ENCODE results near the gene CLEC4A. TPM values are rescaled to one million over a fixed set of nuclear protein-coding genes. Genes with fewer than 3 reads are reported as not detected.
A peak's percentile ranks its signal among the peaks of the same experiment; 100 is the strongest.

The CLEC4A gene
- total and polyA plus RNA-seq, 2 experiments from 2014 or later, result 0.48 TPM; not detected in 1

DNA sequence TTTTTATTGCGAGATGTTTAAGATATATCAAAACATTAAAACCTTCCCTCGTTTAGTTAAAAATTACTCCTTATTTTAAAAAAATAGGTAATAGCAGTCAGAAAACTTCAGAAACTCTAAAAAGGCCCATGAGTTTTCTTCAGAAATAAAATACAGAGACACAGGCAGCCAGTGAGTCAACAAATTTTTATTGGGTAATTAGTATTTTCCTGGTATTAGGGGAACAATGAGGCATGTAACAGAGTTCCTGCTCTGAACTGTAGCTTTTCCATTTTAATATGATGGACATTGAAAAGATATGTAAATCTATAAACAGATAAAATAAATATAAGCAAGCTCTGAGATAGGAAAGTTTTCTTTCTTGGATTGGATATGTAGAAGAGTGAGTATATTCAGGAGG is 33.0 kb downstream of the CLEC4A start:
- H3K4me3 Mint-ChIP-seq, result no peak overlapping the region
- DNase-seq (ENCODE audit: low spot score) (no peak), ATAC-seq (no peak)
- H3K27me3 ChIP-seq (ENCODE audit: insufficient read depth), result no peaks in the 10 kb centered on the region
- H3K4me1 Mint-ChIP-seq, result peaks cover 13% of the 10 kb centered on the region
- no peak overlapping the region for H3K4me3 ChIP-seq
- no peaks in the 10 kb centered on the region for H3K9me2 ChIP-seq (ENCODE audit: insufficient read depth)
- H3K36me3 Mint-ChIP-seq (ENCODE audit: low read depth), result no peaks in the 10 kb centered on the region
- no peaks in the 10 kb centered on the region for H3K79me2 ChIP-seq (replicated peaks; ENCODE audit: insufficient read depth)
- H3K27me3 Mint-ChIP-seq (ENCODE audit: insufficient read depth, low read depth, poor library complexity), result peaks cover 3% of the 10 kb centered on the region
- no peaks in the 10 kb centered on the region for H3K9me3 Mint-ChIP-seq
- H2AFZ ChIP-seq, result peak overlapping the region; percentile 36; the same call in 1 of the 2 replicates
- no peak overlapping the region for H3K27ac ChIP-seq (ENCODE audit: low read depth)
- no peaks in the 10 kb centered on the region for H4K20me1 ChIP-seq (replicated peaks; ENCODE audit: insufficient read depth)
- 0 out of 2 replicates have a peak overlapping the region, but pooled peaks have one; percentile 33 for H3K27ac Mint-ChIP-seq
- peaks cover 14% of the 10 kb centered on the region; the same call in 1 of the 2 replicates for H3K4me1 ChIP-seq (ENCODE audit: insufficient read depth)
- no peak for TF ChIP-seq EZH2 (IDR thresholded peaks at IDR 0.05; ENCODE audit: low read depth, unreplicated experiment)
- TF ChIP-seq, protein P1, sequence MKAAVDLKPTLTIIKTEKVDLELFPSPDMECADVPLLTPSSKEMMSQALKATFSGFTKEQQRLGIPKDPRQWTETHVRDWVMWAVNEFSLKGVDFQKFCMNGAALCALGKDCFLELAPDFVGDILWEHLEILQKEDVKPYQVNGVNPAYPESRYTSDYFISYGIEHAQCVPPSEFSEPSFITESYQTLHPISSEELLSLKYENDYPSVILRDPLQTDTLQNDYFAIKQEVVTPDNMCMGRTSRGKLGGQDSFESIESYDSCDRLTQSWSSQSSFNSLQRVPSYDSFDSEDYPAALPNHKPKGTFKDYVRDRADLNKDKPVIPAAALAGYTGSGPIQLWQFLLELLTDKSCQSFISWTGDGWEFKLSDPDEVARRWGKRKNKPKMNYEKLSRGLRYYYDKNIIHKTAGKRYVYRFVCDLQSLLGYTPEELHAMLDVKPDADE (IDR thresholded peaks at IDR 0.05), result no peak
- TF ChIP-seq ZNF114 (CRISPR knock-in tag; IDR thresholded peaks at IDR 0.05), result no peak
- TF ChIP-seq, protein P2, sequence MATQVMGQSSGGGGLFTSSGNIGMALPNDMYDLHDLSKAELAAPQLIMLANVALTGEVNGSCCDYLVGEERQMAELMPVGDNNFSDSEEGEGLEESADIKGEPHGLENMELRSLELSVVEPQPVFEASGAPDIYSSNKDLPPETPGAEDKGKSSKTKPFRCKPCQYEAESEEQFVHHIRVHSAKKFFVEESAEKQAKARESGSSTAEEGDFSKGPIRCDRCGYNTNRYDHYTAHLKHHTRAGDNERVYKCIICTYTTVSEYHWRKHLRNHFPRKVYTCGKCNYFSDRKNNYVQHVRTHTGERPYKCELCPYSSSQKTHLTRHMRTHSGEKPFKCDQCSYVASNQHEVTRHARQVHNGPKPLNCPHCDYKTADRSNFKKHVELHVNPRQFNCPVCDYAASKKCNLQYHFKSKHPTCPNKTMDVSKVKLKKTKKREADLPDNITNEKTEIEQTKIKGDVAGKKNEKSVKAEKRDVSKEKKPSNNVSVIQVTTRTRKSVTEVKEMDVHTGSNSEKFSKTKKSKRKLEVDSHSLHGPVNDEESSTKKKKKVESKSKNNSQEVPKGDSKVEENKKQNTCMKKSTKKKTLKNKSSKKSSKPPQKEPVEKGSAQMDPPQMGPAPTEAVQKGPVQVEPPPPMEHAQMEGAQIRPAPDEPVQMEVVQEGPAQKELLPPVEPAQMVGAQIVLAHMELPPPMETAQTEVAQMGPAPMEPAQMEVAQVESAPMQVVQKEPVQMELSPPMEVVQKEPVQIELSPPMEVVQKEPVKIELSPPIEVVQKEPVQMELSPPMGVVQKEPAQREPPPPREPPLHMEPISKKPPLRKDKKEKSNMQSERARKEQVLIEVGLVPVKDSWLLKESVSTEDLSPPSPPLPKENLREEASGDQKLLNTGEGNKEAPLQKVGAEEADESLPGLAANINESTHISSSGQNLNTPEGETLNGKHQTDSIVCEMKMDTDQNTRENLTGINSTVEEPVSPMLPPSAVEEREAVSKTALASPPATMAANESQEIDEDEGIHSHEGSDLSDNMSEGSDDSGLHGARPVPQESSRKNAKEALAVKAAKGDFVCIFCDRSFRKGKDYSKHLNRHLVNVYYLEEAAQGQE (IDR thresholded peaks at IDR 0.05; ENCODE audit: unreplicated experiment), result no peak
- no peak for TF ChIP-seq CREB1 (CRISPR knock-in tag; IDR thresholded peaks at IDR 0.05; ENCODE audit: low read depth)
- TF ChIP-seq, protein P3, sequence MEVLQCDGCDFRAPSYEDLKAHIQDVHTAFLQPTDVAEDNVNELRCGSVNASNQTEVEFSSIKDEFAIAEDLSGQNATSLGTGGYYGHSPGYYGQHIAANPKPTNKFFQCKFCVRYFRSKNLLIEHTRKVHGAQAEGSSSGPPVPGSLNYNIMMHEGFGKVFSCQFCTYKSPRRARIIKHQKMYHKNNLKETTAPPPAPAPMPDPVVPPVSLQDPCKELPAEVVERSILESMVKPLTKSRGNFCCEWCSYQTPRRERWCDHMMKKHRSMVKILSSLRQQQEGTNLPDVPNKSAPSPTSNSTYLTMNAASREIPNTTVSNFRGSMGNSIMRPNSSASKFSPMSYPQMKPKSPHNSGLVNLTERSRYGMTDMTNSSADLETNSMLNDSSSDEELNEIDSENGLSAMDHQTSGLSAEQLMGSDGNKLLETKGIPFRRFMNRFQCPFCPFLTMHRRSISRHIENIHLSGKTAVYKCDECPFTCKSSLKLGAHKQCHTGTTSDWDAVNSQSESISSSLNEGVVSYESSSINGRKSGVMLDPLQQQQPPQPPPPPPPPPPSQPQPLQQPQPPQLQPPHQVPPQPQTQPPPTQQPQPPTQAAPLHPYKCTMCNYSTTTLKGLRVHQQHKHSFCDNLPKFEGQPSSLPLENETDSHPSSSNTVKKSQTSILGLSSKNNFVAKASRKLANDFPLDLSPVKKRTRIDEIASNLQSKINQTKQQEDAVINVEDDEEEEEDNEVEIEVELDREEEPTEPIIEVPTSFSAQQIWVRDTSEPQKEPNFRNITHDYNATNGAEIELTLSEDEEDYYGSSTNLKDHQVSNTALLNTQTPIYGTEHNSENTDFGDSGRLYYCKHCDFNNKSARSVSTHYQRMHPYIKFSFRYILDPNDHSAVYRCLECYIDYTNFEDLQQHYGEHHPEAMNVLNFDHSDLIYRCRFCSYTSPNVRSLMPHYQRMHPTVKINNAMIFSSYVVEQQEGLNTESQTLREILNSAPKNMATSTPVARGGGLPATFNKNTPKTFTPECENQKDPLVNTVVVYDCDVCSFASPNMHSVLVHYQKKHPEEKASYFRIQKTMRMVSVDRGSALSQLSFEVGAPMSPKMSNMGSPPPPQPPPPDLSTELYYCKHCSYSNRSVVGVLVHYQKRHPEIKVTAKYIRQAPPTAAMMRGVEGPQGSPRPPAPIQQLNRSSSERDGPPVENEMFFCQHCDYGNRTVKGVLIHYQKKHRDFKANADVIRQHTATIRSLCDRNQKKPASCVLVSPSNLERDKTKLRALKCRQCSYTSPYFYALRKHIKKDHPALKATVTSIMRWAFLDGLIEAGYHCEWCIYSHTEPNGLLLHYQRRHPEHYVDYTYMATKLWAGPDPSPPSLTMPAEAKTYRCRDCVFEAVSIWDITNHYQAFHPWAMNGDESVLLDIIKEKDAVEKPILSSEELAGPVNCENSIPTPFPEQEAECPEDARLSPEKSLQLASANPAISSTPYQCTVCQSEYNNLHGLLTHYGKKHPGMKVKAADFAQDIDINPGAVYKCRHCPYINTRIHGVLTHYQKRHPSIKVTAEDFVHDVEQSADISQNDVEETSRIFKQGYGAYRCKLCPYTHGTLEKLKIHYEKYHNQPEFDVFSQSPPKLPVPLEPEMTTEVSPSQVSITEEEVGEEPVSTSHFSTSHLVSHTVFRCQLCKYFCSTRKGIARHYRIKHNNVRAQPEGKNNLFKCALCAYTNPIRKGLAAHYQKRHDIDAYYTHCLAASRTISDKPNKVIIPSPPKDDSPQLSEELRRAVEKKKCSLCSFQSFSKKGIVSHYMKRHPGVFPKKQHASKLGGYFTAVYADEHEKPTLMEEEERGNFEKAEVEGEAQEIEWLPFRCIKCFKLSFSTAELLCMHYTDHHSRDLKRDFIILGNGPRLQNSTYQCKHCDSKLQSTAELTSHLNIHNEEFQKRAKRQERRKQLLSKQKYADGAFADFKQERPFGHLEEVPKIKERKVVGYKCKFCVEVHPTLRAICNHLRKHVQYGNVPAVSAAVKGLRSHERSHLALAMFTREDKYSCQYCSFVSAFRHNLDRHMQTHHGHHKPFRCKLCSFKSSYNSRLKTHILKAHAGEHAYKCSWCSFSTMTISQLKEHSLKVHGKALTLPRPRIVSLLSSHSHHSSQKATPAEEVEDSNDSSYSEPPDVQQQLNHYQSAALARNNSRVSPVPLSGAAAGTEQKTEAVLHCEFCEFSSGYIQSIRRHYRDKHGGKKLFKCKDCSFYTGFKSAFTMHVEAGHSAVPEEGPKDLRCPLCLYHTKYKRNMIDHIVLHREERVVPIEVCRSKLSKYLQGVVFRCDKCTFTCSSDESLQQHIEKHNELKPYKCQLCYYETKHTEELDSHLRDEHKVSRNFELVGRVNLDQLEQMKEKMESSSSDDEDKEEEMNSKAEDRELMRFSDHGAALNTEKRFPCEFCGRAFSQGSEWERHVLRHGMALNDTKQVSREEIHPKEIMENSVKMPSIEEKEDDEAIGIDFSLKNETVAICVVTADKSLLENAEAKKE (CRISPR knock-in tag; IDR thresholded peaks at IDR 0.05), result no peak
- no peak for TF ChIP-seq EZH2phosphoT487 (IDR thresholded peaks at IDR 0.05; ENCODE audit: unreplicated experiment)
- no peak for TF ChIP-seq JUNB (IDR thresholded peaks at IDR 0.05; ENCODE audit: unreplicated experiment)
- TF ChIP-seq, protein P4, sequence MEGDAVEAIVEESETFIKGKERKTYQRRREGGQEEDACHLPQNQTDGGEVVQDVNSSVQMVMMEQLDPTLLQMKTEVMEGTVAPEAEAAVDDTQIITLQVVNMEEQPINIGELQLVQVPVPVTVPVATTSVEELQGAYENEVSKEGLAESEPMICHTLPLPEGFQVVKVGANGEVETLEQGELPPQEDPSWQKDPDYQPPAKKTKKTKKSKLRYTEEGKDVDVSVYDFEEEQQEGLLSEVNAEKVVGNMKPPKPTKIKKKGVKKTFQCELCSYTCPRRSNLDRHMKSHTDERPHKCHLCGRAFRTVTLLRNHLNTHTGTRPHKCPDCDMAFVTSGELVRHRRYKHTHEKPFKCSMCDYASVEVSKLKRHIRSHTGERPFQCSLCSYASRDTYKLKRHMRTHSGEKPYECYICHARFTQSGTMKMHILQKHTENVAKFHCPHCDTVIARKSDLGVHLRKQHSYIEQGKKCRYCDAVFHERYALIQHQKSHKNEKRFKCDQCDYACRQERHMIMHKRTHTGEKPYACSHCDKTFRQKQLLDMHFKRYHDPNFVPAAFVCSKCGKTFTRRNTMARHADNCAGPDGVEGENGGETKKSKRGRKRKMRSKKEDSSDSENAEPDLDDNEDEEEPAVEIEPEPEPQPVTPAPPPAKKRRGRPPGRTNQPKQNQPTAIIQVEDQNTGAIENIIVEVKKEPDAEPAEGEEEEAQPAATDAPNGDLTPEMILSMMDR (conservative IDR thresholded peaks at IDR 0.05; ENCODE audit: low read depth in 2 of 2), result no peak
- no peak for TF ChIP-seq STAT1 (IDR thresholded peaks at IDR 0.05; ENCODE audit: unreplicated experiment)
- TF ChIP-seq ZNF331 (CRISPR knock-in tag; IDR thresholded peaks at IDR 0.05; ENCODE audit: low read depth), result no peak
- no peak for TF ChIP-seq NANOG (IDR thresholded peaks at IDR 0.05; ENCODE audit: borderline replicate concordance)
- no peak for TF ChIP-seq POLR2AphosphoS5 (IDR thresholded peaks at IDR 0.05; ENCODE audit: low read depth)
- no peaks in the 10 kb centered on the region for H3K36me3 ChIP-seq (ENCODE audit: insufficient read depth)
- H3K4me2 ChIP-seq, result no peak overlapping the region
- H3F3A ChIP-seq (replicated peaks; ENCODE audit: low read depth), result no peaks in the 10 kb centered on the region

Data from GM23338 (cell line).